ENCODE data around the gene TAOK2. TPM values are rescaled to one million over a fixed set of nuclear protein-coding genes. Genes with fewer than 3 reads are reported as not detected.

The TAOK2 gene
- total and polyA plus RNA-seq, 2 of the 13 experiments (the other 11 are each of a cell fraction or from before 2014, with no cell fraction given) = 17.4 to 43.2 TPM

- TF ChIP-seq ZXDC (CRISPR knock-in tag; IDR thresholded peaks at IDR 0.05) (no peak), KLF13 (CRISPR knock-in tag; IDR thresholded peaks at IDR 0.05) (0 out of 2 replicates have a peak, but pooled peaks have one; percentile 26), ZNF543 (CRISPR knock-in tag; IDR thresholded peaks at IDR 0.05) (0 out of 2 replicates have a peak, but pooled peaks have one; percentile 14), LCORL (IDR thresholded peaks at IDR 0.05) (no peak), LCORL (CRISPR knock-in tag; IDR thresholded peaks at IDR 0.05) (peak; percentile 19; the same call in 1 of the 2 replicates), ZNF326 (CRISPR knock-in tag; IDR thresholded peaks at IDR 0.05; ENCODE audit: borderline replicate concordance) (no peak), ZFY (CRISPR knock-in tag; IDR thresholded peaks at IDR 0.05) (peak; percentile 28), ZNF431 (CRISPR knock-in tag; IDR thresholded peaks at IDR 0.05; ENCODE audit: borderline replicate concordance, low read depth) (no peak), UBTF (CRISPR knock-in tag; IDR thresholded peaks at IDR 0.05) (no peak), RORA (CRISPR knock-in tag; IDR thresholded peaks at IDR 0.05) (no peak), ZBTB38 (CRISPR knock-in tag; IDR thresholded peaks at IDR 0.05) (peak; percentile 48; the same call in 1 of the 2 replicates), ZNF33B (CRISPR knock-in tag; IDR thresholded peaks at IDR 0.05) (no peak), PHF8 (CRISPR knock-in tag; IDR thresholded peaks at IDR 0.05) (0 out of 2 replicates have a peak, but pooled peaks have one; percentile 11), GABPA (IDR thresholded peaks at IDR 0.05; ENCODE audit: low read depth, low read length) (no peak), GABPA (CRISPR knock-in tag; IDR thresholded peaks at IDR 0.05; ENCODE audit: low read depth) (0 out of 2 replicates have a peak, but pooled peaks have one; percentile 5), RFXANK (CRISPR knock-in tag; IDR thresholded peaks at IDR 0.05) (no peak), ZNF460 (CRISPR knock-in tag; IDR thresholded peaks at IDR 0.05; ENCODE audit: borderline replicate concordance) (peak; percentile 91), ZNF737 (CRISPR knock-in tag; IDR thresholded peaks at IDR 0.05; ENCODE audit: borderline replicate concordance) (no peak), NONO (IDR thresholded peaks at IDR 0.05) (no peak), NONO (CRISPR knock-in tag; conservative IDR thresholded peaks at IDR 0.05) (peak; percentile 49; the same call in 1 of the 2 replicates), ETV6 (CRISPR knock-in tag; conservative IDR thresholded peaks at IDR 0.05) (no peak), ZBTB7A (CRISPR knock-in tag; IDR thresholded peaks at IDR 0.05) (peak; percentile 81), ZNF124 (CRISPR knock-in tag; IDR thresholded peaks at IDR 0.05) (no peak), HNRNPL (IDR thresholded peaks at IDR 0.05; ENCODE audit: low read depth, low read length) (0 out of 2 replicates have a peak, but pooled peaks have one; percentile 73), FUBP1 (CRISPR knock-in tag; IDR thresholded peaks at IDR 0.05; ENCODE audit: borderline replicate concordance) (no peak)
These were observed 10.5 kb upstream of the TAOK2 start (continued) for GRCh38 chr16:29963021-29963743.

All from HepG2 (cell line).